Neural progenitor cell (in vitro differentiated cells): ENCODE results near the gene CCDC122. TPM values are rescaled to one million over a fixed set of nuclear protein-coding genes. Genes with fewer than 3 reads are reported as not detected.

Experiments
- DNase-seq: peaks from one replicate; pipeline ENCODE4 v3.0.0-alpha.2; 2016; ENCODE audit warnings: low spot score
- H2AFZ ChIP-seq: fragments of 200-600 bp; sonication (generic); replicated peaks from 2 replicates; pipeline ENCODE4 v1.6.1; 2016; ENCODE audit warnings: antibody characterized with exemption
- H3F3A ChIP-seq: fragments of 200-600 bp; sonication (generic); 2 replicates; pipeline ENCODE4 v1.6.1; 2016; ENCODE audit warnings: antibody characterized with exemption, low read depth
- H3K27ac ChIP-seq: fragments of 200-600 bp; sonication (generic); 2 replicates; pipeline ENCODE4 v1.5.1; 2016; ENCODE audit warnings: mild to moderate bottlenecking
- H3K27me3 ChIP-seq: fragments of 200-600 bp; sonication (generic); 2 replicates; pipeline ENCODE4 v1.6.1; 2016; ENCODE audit warnings: mild to moderate bottlenecking, moderate library complexity
- H3K36me3 ChIP-seq: fragments of 200-600 bp; sonication (generic); 2 replicates; pipeline ENCODE4 v1.5.1; 2016
- H3K4me1 ChIP-seq: fragments of 200-600 bp; sonication (generic); 2 replicates; pipeline ENCODE4 v1.6.1; 2016; ENCODE audit warnings: mixed run types
- H3K4me2 ChIP-seq: fragments of 200-600 bp; sonication (generic); 2 replicates; pipeline ENCODE4 v1.6.1; 2016
- H3K4me3 ChIP-seq: fragments of 200-600 bp; sonication (generic); 2 replicates; pipeline ENCODE4 v1.5.1; 2016
- H3K79me2 ChIP-seq: fragments of 200-600 bp; sonication (generic); 2 replicates; pipeline ENCODE4 v1.6.1; 2016; ENCODE audit warnings: low read depth
- H3K9ac ChIP-seq: fragments of 200-600 bp; sonication (generic); 2 replicates; pipeline ENCODE4 v1.6.1; 2016
- H3K9me3 ChIP-seq: fragments of 200-600 bp; sonication (generic); 2 replicates; pipeline ENCODE4 v1.5.1; 2016; ENCODE audit warnings: low read depth
- H4K20me1 ChIP-seq: fragments of 200-600 bp; sonication (generic); 2 replicates; pipeline ENCODE4 v1.6.1; 2016; ENCODE audit warnings: low read depth
- H3K27ac Mint-ChIP-seq: 3 replicates; pipeline ENCODE4 v1.8.0; 2021; ENCODE audit warnings: mixed read lengths
- H3K27me3 Mint-ChIP-seq: 2 replicates; pipeline ENCODE4 v1.8.0; 2022; ENCODE audit warnings: low read depth, mild to moderate bottlenecking, inconsistent platforms, moderate library complexity, mixed read lengths; ENCODE audit not compliant: insufficient read depth
- H3K36me3 Mint-ChIP-seq: 3 replicates; pipeline ENCODE4 v1.8.0; 2021; ENCODE audit warnings: mixed read lengths
- H3K4me1 Mint-ChIP-seq: 3 replicates; pipeline ENCODE4 v1.8.0; 2021; ENCODE audit warnings: mixed read lengths
- H3K4me3 Mint-ChIP-seq: 3 replicates; pipeline ENCODE4 v1.8.0; 2021; ENCODE audit warnings: mild to moderate bottlenecking, moderate library complexity, mixed read lengths
- H3K9me3 Mint-ChIP-seq: 3 replicates; pipeline ENCODE4 v1.8.0; 2020; ENCODE audit warnings: mixed read lengths
- EZH2 ChIP-seq: fragments of 200-600 bp; sonication (generic); IDR thresholded peaks from 2 replicates; pipeline ENCODE4 v1.6.1; 2017; ENCODE audit warnings: antibody characterized with exemption, mild to moderate bottlenecking, moderate library complexity
- EZH2phosphoT487 ChIP-seq: fragments of 200-600 bp; sonication (generic); IDR thresholded peaks from 2 replicates; pipeline ENCODE4 v1.6.1; 2017; ENCODE audit warnings: antibody characterized with exemption
- total RNA-seq: library from RNA; depleted of rRNA; stranded (reverse); fragments of >200 nt; gene quantifications from 2 replicates; pipeline ENCODE4 v1.2.3, GENCODE V29; 2015; ENCODE audit warnings: low replicate concordance
- TF ChIP-seq, protein P1 (sequence below): fragments of 200-600 bp; sonication (generic); IDR thresholded peaks from 2 replicates; pipeline ENCODE4 v1.5.1; 2017; ENCODE audit warnings: antibody characterized with exemption, mild to moderate bottlenecking

CCDC122 gene
- total RNA-seq, 1 donor from 2014 or later: 24.4 TPM

- H3K4me2 ChIP-seq: no peak overlapping the region
- no peaks in the 10 kb centered on the region for H3K79me2 ChIP-seq
- no peak overlapping the region for H3K4me3 ChIP-seq
- no peaks in the 10 kb centered on the region for H3K36me3 Mint-ChIP-seq
- no peak overlapping the region for H3K4me3 Mint-ChIP-seq
- peaks cover 4% of the 10 kb centered on the region for H3K27me3 Mint-ChIP-seq
- H3K36me3 ChIP-seq: no peaks in the 10 kb centered on the region
- no peaks in the 10 kb centered on the region for H3K27me3 ChIP-seq
- no peak overlapping the region for H2AFZ ChIP-seq
- H3K4me1 ChIP-seq: no peaks in the 10 kb centered on the region
- H3K9ac ChIP-seq: no peak overlapping the region
- TF ChIP-seq EZH2phosphoT487 (no peak), EZH2 (no peak)
- TF ChIP-seq, protein P1, sequence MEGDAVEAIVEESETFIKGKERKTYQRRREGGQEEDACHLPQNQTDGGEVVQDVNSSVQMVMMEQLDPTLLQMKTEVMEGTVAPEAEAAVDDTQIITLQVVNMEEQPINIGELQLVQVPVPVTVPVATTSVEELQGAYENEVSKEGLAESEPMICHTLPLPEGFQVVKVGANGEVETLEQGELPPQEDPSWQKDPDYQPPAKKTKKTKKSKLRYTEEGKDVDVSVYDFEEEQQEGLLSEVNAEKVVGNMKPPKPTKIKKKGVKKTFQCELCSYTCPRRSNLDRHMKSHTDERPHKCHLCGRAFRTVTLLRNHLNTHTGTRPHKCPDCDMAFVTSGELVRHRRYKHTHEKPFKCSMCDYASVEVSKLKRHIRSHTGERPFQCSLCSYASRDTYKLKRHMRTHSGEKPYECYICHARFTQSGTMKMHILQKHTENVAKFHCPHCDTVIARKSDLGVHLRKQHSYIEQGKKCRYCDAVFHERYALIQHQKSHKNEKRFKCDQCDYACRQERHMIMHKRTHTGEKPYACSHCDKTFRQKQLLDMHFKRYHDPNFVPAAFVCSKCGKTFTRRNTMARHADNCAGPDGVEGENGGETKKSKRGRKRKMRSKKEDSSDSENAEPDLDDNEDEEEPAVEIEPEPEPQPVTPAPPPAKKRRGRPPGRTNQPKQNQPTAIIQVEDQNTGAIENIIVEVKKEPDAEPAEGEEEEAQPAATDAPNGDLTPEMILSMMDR: no peak
- H3K4me1 Mint-ChIP-seq: no peaks in the 10 kb centered on the region
- no peaks in the 10 kb centered on the region for H3K9me3 Mint-ChIP-seq
- no peaks in the 10 kb centered on the region for H3F3A ChIP-seq
- no peak overlapping the region for H3K27ac ChIP-seq
- DNase-seq: no peak
- no peak overlapping the region for H3K27ac Mint-ChIP-seq
- no peaks in the 10 kb centered on the region for H3K9me3 ChIP-seq
- H4K20me1 ChIP-seq: no peaks in the 10 kb centered on the region
Measured at GRCh38 chr13:43895940-43896339, 16.4 kb upstream of the CCDC122 start.

DNA sequence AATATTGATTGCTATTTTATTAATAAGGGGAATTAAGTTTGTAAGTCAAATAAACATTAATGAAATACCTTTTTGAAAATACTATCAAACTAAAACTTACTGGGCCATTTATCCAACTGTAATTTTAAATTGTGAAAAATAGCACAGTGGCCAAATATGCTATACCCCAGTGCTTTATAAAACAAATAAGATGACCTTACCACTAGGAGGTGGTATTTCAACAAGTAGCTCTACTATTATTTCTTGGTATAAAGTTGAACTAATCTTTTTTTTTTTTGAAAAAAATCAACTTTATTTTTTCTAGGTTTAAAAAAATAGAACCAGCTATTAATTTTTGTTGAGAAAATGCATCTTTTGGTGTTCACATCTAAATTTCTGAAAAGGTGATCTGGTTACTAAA, 14.9 kb upstream of the CCDC122 start:
- Mint-ChIP-seq H3K27me3 (peaks cover 4% of the 10 kb centered on the region), H3K4me1 (no peaks in the 10 kb centered on the region), H3K36me3 (no peaks in the 10 kb centered on the region), H3K4me3 (no peak overlapping the region), H3K9me3 (no peaks in the 10 kb centered on the region), H3K27ac (no peak overlapping the region)
- Histone ChIP-seq H3K9me3 (no peaks in the 10 kb centered on the region), H3K27me3 (no peaks in the 10 kb centered on the region), H3K4me2 (no peak overlapping the region), H3K36me3 (no peaks in the 10 kb centered on the region), H3K9ac (no peak overlapping the region), H3K79me2 (no peaks in the 10 kb centered on the region), H3F3A (no peaks in the 10 kb centered on the region), H3K4me1 (no peaks in the 10 kb centered on the region), H2AFZ (no peak overlapping the region), H4K20me1 (no peaks in the 10 kb centered on the region), H3K27ac (no peak overlapping the region), H3K4me3 (no peak overlapping the region)
- TF ChIP-seq EZH2: no peak
- TF ChIP-seq, protein P1: peak; percentile 55
- no peak for TF ChIP-seq EZH2phosphoT487
- DNase-seq: no peak

- no peaks in the 10 kb centered on the region for H3K36me3 Mint-ChIP-seq
- H3F3A ChIP-seq: no peaks in the 10 kb centered on the region
- TF ChIP-seq EZH2 (no peak), EZH2phosphoT487 (no peak)
- TF ChIP-seq, protein P1: no peak
- no peaks in the 10 kb centered on the region for H4K20me1 ChIP-seq
- H3K4me1 ChIP-seq: peaks cover 4% of the 10 kb centered on the region
- H3K4me2 ChIP-seq: no peak overlapping the region
- no peaks in the 10 kb centered on the region for H3K9me3 ChIP-seq
- H3K9me3 Mint-ChIP-seq: no peaks in the 10 kb centered on the region
- no peak overlapping the region for H3K4me3 Mint-ChIP-seq
- no peak overlapping the region for H2AFZ ChIP-seq
- H3K27ac ChIP-seq: no peak overlapping the region
- no peak overlapping the region for H3K9ac ChIP-seq
- H3K27ac Mint-ChIP-seq: no peak overlapping the region
- DNase-seq: peak; percentile 15
- peaks cover 25% of the 10 kb centered on the region for H3K27me3 ChIP-seq
- no peaks in the 10 kb centered on the region for H3K36me3 ChIP-seq
- H3K4me1 Mint-ChIP-seq: peaks cover 4% of the 10 kb centered on the region
- H3K4me3 ChIP-seq: no peak overlapping the region
- peaks cover 6% of the 10 kb centered on the region for H3K27me3 Mint-ChIP-seq
- no peaks in the 10 kb centered on the region for H3K79me2 ChIP-seq
Measured at GRCh38 chr13:43884222-43884621, 4.7 kb upstream of the CCDC122 start.
